PC-9 (cell line): ENCODE results near the gene PGS1.

ENCODE experiments used
- EZH2 ChIP-seq: fragments of 200-600 bp; sonication (generic); IDR thresholded peaks from 2 replicates; pipeline ENCODE4 v1.8.0; 2017; ENCODE audit warnings: antibody characterized with exemption, low read depth
- TF ChIP-seq, protein P1 (sequence below): fragments of 200-600 bp; sonication (generic); conservative IDR thresholded peaks from 2 replicates; pipeline ENCODE4 v1.6.1; 2017; ENCODE audit warnings: mixed run types, antibody characterized with exemption, mild to moderate bottlenecking, moderate library complexity

DNA sequence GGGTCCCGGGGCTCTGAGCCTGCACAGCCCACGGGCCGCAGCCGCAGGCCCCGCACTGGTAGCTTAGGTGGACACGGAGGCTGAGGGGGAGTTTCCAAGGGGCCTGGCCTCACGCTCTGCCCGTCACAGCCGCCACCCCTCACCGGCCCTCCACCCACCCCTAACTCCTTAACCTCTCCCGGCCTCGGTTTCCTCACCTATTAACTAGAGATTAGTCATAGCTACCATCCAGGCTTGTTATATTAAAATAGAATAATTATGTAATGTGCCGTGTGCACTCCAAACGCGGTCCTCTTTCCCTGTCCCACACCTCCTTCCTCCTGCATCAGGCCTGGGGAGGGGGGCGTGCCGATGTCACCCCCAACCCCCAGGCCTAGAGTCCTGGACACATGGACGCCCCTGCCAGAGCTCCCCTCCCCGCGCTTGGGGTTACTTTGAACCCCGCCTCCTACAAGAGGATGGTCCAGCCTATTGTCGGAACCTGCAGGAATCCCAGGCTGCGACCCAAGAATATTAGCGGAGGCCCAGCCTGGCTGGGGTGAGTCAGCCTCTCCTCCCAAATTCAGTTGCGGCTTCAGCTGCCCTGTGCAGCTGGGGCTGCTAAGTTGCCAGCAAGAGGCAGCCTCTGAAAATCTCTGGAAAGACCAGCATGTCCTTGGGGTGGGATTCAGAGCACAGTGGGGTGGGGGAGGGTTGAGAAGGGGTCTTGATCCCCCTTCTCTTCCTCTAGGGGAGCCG, 35.8 kb upstream of the PGS1 start:
- TF ChIP-seq, protein P1, sequence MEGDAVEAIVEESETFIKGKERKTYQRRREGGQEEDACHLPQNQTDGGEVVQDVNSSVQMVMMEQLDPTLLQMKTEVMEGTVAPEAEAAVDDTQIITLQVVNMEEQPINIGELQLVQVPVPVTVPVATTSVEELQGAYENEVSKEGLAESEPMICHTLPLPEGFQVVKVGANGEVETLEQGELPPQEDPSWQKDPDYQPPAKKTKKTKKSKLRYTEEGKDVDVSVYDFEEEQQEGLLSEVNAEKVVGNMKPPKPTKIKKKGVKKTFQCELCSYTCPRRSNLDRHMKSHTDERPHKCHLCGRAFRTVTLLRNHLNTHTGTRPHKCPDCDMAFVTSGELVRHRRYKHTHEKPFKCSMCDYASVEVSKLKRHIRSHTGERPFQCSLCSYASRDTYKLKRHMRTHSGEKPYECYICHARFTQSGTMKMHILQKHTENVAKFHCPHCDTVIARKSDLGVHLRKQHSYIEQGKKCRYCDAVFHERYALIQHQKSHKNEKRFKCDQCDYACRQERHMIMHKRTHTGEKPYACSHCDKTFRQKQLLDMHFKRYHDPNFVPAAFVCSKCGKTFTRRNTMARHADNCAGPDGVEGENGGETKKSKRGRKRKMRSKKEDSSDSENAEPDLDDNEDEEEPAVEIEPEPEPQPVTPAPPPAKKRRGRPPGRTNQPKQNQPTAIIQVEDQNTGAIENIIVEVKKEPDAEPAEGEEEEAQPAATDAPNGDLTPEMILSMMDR: no peak
- TF ChIP-seq EZH2: no peak
